H1 (cell line): ENCODE results near the gene BIRC5.

Experiments used
- BRCA1 ChIP-seq: IDR thresholded peaks from 2 replicates; pipeline ENCODE4 v1.6.1; 2012; ENCODE audit warnings: low read depth, low read length, improper control_type of control experiment
- CBX5 ChIP-seq: fragments of 300-800, 300-1000 bp; sonication (generic); IDR thresholded peaks from 2 replicates; pipeline ENCODE4 v1.7.1; 2016; ENCODE audit warnings: antibody characterized with exemption, low read length, low read depth
- CHD2 ChIP-seq: IDR thresholded peaks from 2 replicates; pipeline ENCODE4 v1.6.1; 2012; ENCODE audit warnings: low read length, improper control_type of control experiment
- CREB1 ChIP-seq: IDR thresholded peaks from 2 replicates; pipeline ENCODE4 v1.6.1; 2012; ENCODE audit warnings: inconsistent platforms
- EGR1 ChIP-seq: IDR thresholded peaks from 2 replicates; pipeline ENCODE4 v1.6.1; 2011; ENCODE audit warnings: low read depth, low read length, borderline replicate concordance
- POLR2AphosphoS5 ChIP-seq: IDR thresholded peaks from 2 replicates; pipeline ENCODE4 v1.6.1; 2011; ENCODE audit warnings: low read depth, low read length
- RAD21 ChIP-seq, 2 experiments: IDR thresholded peaks in 1 of 2; conservative IDR thresholded peaks in 1 of 2; 2 replicates each; pipeline ENCODE4 v1.6.1; 2011; ENCODE audit warnings: low read depth in 2 of 2, low read length in 2 of 2, improper control_type of control experiment in 1 of 2, inconsistent platforms in 1 of 2, mild to moderate bottlenecking in 1 of 2, moderate library complexity in 1 of 2
- SAP30 ChIP-seq: fragments of 300-600 bp; sonication (generic); IDR thresholded peaks from 2 replicates; pipeline ENCODE4 v1.7.1; 2012; ENCODE audit warnings: low read length, moderate library complexity, mild to moderate bottlenecking, inconsistent platforms; ENCODE audit not compliant: insufficient read depth, insufficient replicate concordance
- SIX5 ChIP-seq: IDR thresholded peaks from 2 replicates; pipeline ENCODE4 v1.6.1; 2011; ENCODE audit warnings: mild to moderate bottlenecking, low read depth, low read length
- TF ChIP-seq, protein P1 (sequence below), 3 experiments: IDR thresholded peaks; 1 replicate in 2 of 3; 2 replicates in 1 of 3; pipeline versions ENCODE4 v1.5.1 to v1.6.1; 2011; ENCODE audit warnings: low read length in 3 of 3, mild to moderate bottlenecking in 3 of 3, inconsistent platforms in 2 of 3, low read depth in 1 of 3, moderate library complexity in 1 of 3; ENCODE audit not compliant: insufficient read depth in 1 of 3; ENCODE audit errors: control extremely low read depth in 1 of 3

DNA sequence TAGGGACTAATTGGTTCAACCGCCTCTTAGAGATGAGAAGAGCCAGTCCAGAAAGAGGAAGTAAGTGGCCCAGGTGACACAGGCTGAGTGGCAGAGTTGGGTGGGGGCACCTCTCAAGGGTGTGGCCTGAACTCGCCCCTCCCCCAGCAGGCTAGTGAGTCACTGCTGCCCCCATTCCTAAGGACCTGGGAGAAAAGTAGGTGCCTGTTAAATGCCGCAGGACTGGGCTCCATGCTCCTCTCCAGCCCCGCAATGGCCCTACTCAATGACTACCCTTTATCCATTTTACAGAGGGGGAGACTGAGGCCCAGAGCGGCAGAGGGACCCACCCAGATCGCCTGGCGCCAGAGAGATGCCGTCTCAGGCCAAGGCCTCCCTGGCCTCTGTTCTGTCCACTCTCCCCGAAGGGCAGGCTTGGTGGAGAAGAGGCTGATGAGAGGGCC lies 25.5 kb downstream of the BIRC5 start:
- TF ChIP-seq RAD21 (IDR thresholded peaks at IDR 0.05 in 1 of 2, conservative IDR thresholded peaks at IDR 0.05 in 1 of 2; ENCODE audit: low read depth in 2 of 2, low read length in 2 of 2) (no peak), POLR2AphosphoS5 (no peak), SIX5 (no peak), CREB1 (no peak), SAP30 (no peak), BRCA1 (no peak), CHD2 (no peak), EGR1 (no peak), CBX5 (no peak)
- TF ChIP-seq, protein P1, sequence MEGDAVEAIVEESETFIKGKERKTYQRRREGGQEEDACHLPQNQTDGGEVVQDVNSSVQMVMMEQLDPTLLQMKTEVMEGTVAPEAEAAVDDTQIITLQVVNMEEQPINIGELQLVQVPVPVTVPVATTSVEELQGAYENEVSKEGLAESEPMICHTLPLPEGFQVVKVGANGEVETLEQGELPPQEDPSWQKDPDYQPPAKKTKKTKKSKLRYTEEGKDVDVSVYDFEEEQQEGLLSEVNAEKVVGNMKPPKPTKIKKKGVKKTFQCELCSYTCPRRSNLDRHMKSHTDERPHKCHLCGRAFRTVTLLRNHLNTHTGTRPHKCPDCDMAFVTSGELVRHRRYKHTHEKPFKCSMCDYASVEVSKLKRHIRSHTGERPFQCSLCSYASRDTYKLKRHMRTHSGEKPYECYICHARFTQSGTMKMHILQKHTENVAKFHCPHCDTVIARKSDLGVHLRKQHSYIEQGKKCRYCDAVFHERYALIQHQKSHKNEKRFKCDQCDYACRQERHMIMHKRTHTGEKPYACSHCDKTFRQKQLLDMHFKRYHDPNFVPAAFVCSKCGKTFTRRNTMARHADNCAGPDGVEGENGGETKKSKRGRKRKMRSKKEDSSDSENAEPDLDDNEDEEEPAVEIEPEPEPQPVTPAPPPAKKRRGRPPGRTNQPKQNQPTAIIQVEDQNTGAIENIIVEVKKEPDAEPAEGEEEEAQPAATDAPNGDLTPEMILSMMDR (IDR thresholded peaks at IDR 0.05; ENCODE audit: control extremely low read depth in 1 of 3, insufficient read depth in 1 of 3, low read depth in 1 of 3, low read length in 3 of 3): no peak
